Panc1 (cell line): ENCODE results near the gene CYP4F22.

Experiments used
- CTCF ChIP-seq: fragments of 450-650 bp; IDR thresholded peaks from 2 replicates; pipeline ENCODE4 v1.5.1; 2017; ENCODE audit warnings: mild to moderate bottlenecking
- POLR2AphosphoS5 ChIP-seq: IDR thresholded peaks from 2 replicates; pipeline ENCODE4 v1.6.1; 2012; ENCODE audit warnings: mild to moderate bottlenecking, low read depth, low read length, moderate library complexity
- SIN3A ChIP-seq: IDR thresholded peaks from 2 replicates; pipeline ENCODE4 v1.6.1; 2012; ENCODE audit warnings: low read depth, mild to moderate bottlenecking, low read length, moderate library complexity, borderline replicate concordance; ENCODE audit not compliant: insufficient read depth

GRCh38 chr19:15469513-15470297, 38.6 kb upstream of the CYP4F22 start:
- TF ChIP-seq CTCF (no peak), SIN3A (no peak), POLR2AphosphoS5 (no peak)
